ENCODE results near the gene LRMDA. TPM values are rescaled to one million over a fixed set of nuclear protein-coding genes. Genes with fewer than 3 reads are reported as not detected.
A peak's percentile ranks its signal among the peaks of the same experiment; 100 is the strongest.

The LRMDA gene
- total RNA-seq, 2 donors from 2014 or later: 14.4 to 18.0 TPM

- DNase-seq (ENCODE audit: low spot score): no peak
- intact Hi-C loops (cut with DNase I): no loop called here
These were observed 1003.7 kb downstream of the LRMDA start for GRCh38 chr10:76435157-76435556.

- intact Hi-C loops (cut with DNase I): no loop called here
- DNase-seq (ENCODE audit: low spot score): no peak
These were observed 1005.0 kb downstream of the LRMDA start for GRCh38 chr10:76436401-76436811.

GRCh38 chr10:76436981-76437380 is 1005.6 kb downstream of the LRMDA start:
- intact Hi-C loops (cut with DNase I): no loop called here
- no peak for DNase-seq (ENCODE audit: low spot score)

- no peak for DNase-seq (ENCODE audit: low spot score)
- intact Hi-C loops (cut with DNase I): no loop called here
These were observed 1009.0 kb downstream of the LRMDA start for GRCh38 chr10:76440426-76440825.

- no peak for DNase-seq (ENCODE audit: low spot score)
- intact Hi-C loops (cut with DNase I): no loop called here
These were observed 1010.7 kb downstream of the LRMDA start for GRCh38 chr10:76442113-76442512.

- DNase-seq (ENCODE audit: low spot score): peak; percentile 81
- intact Hi-C loops (cut with DNase I): no loop called here
These were observed 1012.8 kb downstream of the LRMDA start for GRCh38 chr10:76444034-76444800.

- intact Hi-C loops (cut with DNase I): no loop called here
- no peak for DNase-seq (ENCODE audit: low spot score)
These were observed 1016.2 kb downstream of the LRMDA start for GRCh38 chr10:76447578-76447977.

GRCh38 chr10:76451911-76452310 is 1020.5 kb downstream of the LRMDA start:
- no peak for DNase-seq (ENCODE audit: low spot score)

GRCh38 chr10:76453332-76453731 is 1021.9 kb downstream of the LRMDA start:
- no peak for DNase-seq (ENCODE audit: low spot score)
- intact Hi-C loops (cut with DNase I): no loop called here

More at GRCh38 chr10:76451911-76452310, 1020.5 kb downstream of the LRMDA start:
- intact Hi-C loops (cut with DNase I): no loop called here

- no peak for DNase-seq (ENCODE audit: low spot score)
- intact Hi-C loops (cut with DNase I): no loop called here
These were observed 1022.6 kb downstream of the LRMDA start for GRCh38 chr10:76453997-76454396.

- intact Hi-C loops (cut with DNase I): no loop called here
- no peak for DNase-seq (ENCODE audit: low spot score)
These were observed 1023.2 kb downstream of the LRMDA start for GRCh38 chr10:76454506-76455140.

GRCh38 chr10:76456197-76456596 is 1024.8 kb downstream of the LRMDA start:
- intact Hi-C loops (cut with DNase I): no loop called here
- peak; percentile 85 for DNase-seq (ENCODE audit: low spot score)

GRCh38 chr10:76459016-76459730 is 1027.7 kb downstream of the LRMDA start:
- intact Hi-C loops (cut with DNase I): no loop called here
- DNase-seq (ENCODE audit: low spot score): no peak

- no peak for DNase-seq (ENCODE audit: low spot score)
- intact Hi-C loops (cut with DNase I): no loop called here
These were observed 1029.6 kb downstream of the LRMDA start for GRCh38 chr10:76461024-76461423.

- DNase-seq (ENCODE audit: low spot score): no peak
- intact Hi-C loops (cut with DNase I): no loop called here
These were observed 1031.7 kb downstream of the LRMDA start for GRCh38 chr10:76463111-76463510.

- intact Hi-C loops (cut with DNase I): loop anchor here in 1 of 2 donors (1.0 kb wide), 1 partner anchor 39 kb away; no protein-coding TSS in a partner anchor
- DNase-seq (ENCODE audit: low spot score): no peak
These were observed 1035.5 kb downstream of the LRMDA start for GRCh38 chr10:76466836-76467503.

GRCh38 chr10:76469675-76470074 is 1038.3 kb downstream of the LRMDA start:
- intact Hi-C loops (cut with DNase I): no loop called here
- DNase-seq (ENCODE audit: low spot score): no peak

GRCh38 chr10:76479103-76479790 is 1047.8 kb downstream of the LRMDA start:
- DNase-seq (ENCODE audit: low spot score): no peak
- intact Hi-C loops (cut with DNase I): no loop called here

GRCh38 chr10:76481178-76481577 is 1049.8 kb downstream of the LRMDA start:
- intact Hi-C loops (cut with DNase I): no loop called here
- no peak for DNase-seq (ENCODE audit: low spot score)

All from posterior vena cava (tissue), 2 donors.